Hepatocyte (in vitro differentiated cells): Measurements from ENCODE around the gene TFDP2. TPM values are rescaled to one million over a fixed set of nuclear protein-coding genes. Genes with fewer than 3 reads are reported as not detected.

ENCODE experiments used
- DNase-seq: peaks from one replicate; pipeline ENCODE4 v3.0.0-alpha.2; 2016; ENCODE audit warnings: low spot score
- H2AFZ ChIP-seq: fragments of 200-600 bp; sonication (generic); 2 replicates; pipeline ENCODE4 v1.6.0; 2016; ENCODE audit warnings: antibody characterized with exemption, mild to moderate bottlenecking
- H3K27ac ChIP-seq: fragments of 200-600 bp; sonication (generic); 2 replicates; pipeline ENCODE4 v1.5.1; 2016; ENCODE audit warnings: mild to moderate bottlenecking
- H3K27me3 ChIP-seq: fragments of 200-600 bp; sonication (generic); 2 replicates; pipeline ENCODE4 v1.6.1; 2016
- H3K36me3 ChIP-seq: fragments of 200-600 bp; sonication (generic); replicated peaks from 2 replicates; pipeline ENCODE4 v1.5.1; 2016; ENCODE audit warnings: low read depth; ENCODE audit not compliant: insufficient read depth
- H3K4me1 ChIP-seq: fragments of 200-600 bp; sonication (generic); 2 replicates; pipeline ENCODE4 v1.5.1; 2016; ENCODE audit warnings: mild to moderate bottlenecking, moderate library complexity; ENCODE audit not compliant: insufficient read depth
- H3K4me2 ChIP-seq: fragments of 200-600 bp; sonication (generic); 2 replicates; pipeline ENCODE4 v1.6.0; 2016
- H3K4me3 ChIP-seq: fragments of 200-600 bp; sonication (generic); 2 replicates; pipeline ENCODE4 v1.5.1; 2016; ENCODE audit warnings: mild to moderate bottlenecking
- H3K79me2 ChIP-seq: fragments of 200-600 bp; sonication (generic); 2 replicates; pipeline ENCODE4 v1.6.0; 2017; ENCODE audit warnings: mild to moderate bottlenecking
- H3K9me2 ChIP-seq: fragments of 200-600 bp; sonication (generic); replicated peaks from 2 replicates; pipeline ENCODE4 v1.6.0; 2017; ENCODE audit warnings: mild to moderate bottlenecking; ENCODE audit not compliant: insufficient read depth
- H3K9me3 ChIP-seq: fragments of 200-600 bp; sonication (generic); 2 replicates; pipeline ENCODE4 v1.5.1; 2016; ENCODE audit warnings: low read depth, mild to moderate bottlenecking
- H4K20me1 ChIP-seq: fragments of 200-600 bp; sonication (generic); 2 replicates; pipeline ENCODE4 v1.6.0; 2016; ENCODE audit warnings: mild to moderate bottlenecking; ENCODE audit not compliant: insufficient read depth, poor library complexity, severe bottlenecking
- CTCF ChIP-seq: fragments of 200-600 bp; sonication (generic); IDR thresholded peaks from 2 replicates; pipeline ENCODE4 v1.5.1; 2016; ENCODE audit warnings: antibody characterized with exemption, mild to moderate bottlenecking; ENCODE audit not compliant: poor library complexity
- EZH2 ChIP-seq: fragments of 200-600 bp; sonication (generic); IDR thresholded peaks from 2 replicates; pipeline ENCODE4 v1.6.1; 2016; ENCODE audit warnings: antibody characterized with exemption, mild to moderate bottlenecking, borderline replicate concordance
- EZH2phosphoT487 ChIP-seq: fragments of 200-600 bp; sonication (generic); IDR thresholded peaks from one replicate; pipeline ENCODE4 v1.6.1; 2018; ENCODE audit warnings: antibody characterized with exemption, mild to moderate bottlenecking, low read depth, moderate library complexity; ENCODE audit not compliant: unreplicated experiment, severe bottlenecking
- WGBS: methylation state at CpG from one replicate; pipeline ENCODE4 v1.1.6; 2016; ENCODE audit warnings: low lambda C conversion rate; ENCODE audit errors: missing lambda C conversion rate; 5-methylcytosine and 5-hydroxymethylcytosine counted together
- polyA plus RNA-seq: library from polyadenylated mRNA; unstranded; fragments of >200 nt; fragmentation: Nextera tagmentation; extraction: Ambion mirVana; gene quantifications from 2 replicates; pipeline ENCODE4 v1.2.1, GENCODE V29; 2016
- total RNA-seq: library from RNA; depleted of rRNA; stranded (reverse); fragments of >200 nt; gene quantifications from 2 replicates; pipeline ENCODE4 v1.2.3, GENCODE V29; 2014

The TFDP2 gene
- total and polyA plus RNA-seq, 2 experiments from 2014 or later: 57.6 to 61.6 TPM

GRCh38 chr3:141909408-141909807 is 239.9 kb downstream of the TFDP2 start:
- no peak for DNase-seq
- TF ChIP-seq CTCF: no peak
- no peak for TF ChIP-seq EZH2phosphoT487
- TF ChIP-seq EZH2: no peak
- no peaks in the 10 kb centered on the region for H3K9me3 ChIP-seq
- no peaks in the 10 kb centered on the region for H3K79me2 ChIP-seq
- H3K9me2 ChIP-seq: no peaks in the 10 kb centered on the region
- H3K36me3 ChIP-seq: no peaks in the 10 kb centered on the region
- H2AFZ ChIP-seq: no peak overlapping the region
- no peak overlapping the region for H3K4me2 ChIP-seq
- H3K27me3 ChIP-seq: no peaks in the 10 kb centered on the region
- H4K20me1 ChIP-seq: no peaks in the 10 kb centered on the region
- no peaks in the 10 kb centered on the region for H3K4me1 ChIP-seq
- H3K4me3 ChIP-seq: no peak overlapping the region
- H3K27ac ChIP-seq: no peak overlapping the region

- Histone ChIP-seq H3K36me3 (no peaks in the 10 kb centered on the region), H3K27me3 (no peaks in the 10 kb centered on the region), H3K4me3 (no peak overlapping the region), H4K20me1 (no peaks in the 10 kb centered on the region), H3K4me2 (no peak overlapping the region), H3K79me2 (peaks cover 26% of the 10 kb centered on the region), H3K27ac (no peak overlapping the region), H3K9me3 (no peaks in the 10 kb centered on the region), H3K9me2 (no peaks in the 10 kb centered on the region), H3K4me1 (no peaks in the 10 kb centered on the region), H2AFZ (no peak overlapping the region)
- WGBS: 94% methylated on average over 2 of the region's 2 CpGs
- DNase-seq: no peak
- no peak for TF ChIP-seq CTCF
- TF ChIP-seq EZH2phosphoT487: no peak
- no peak for TF ChIP-seq EZH2
Measured at GRCh38 chr3:141905129-141905528, 244.2 kb downstream of the TFDP2 start.

- Histone ChIP-seq H3K4me1 (no peaks in the 10 kb centered on the region), H3K79me2 (peaks cover 32% of the 10 kb centered on the region), H2AFZ (no peak overlapping the region), H3K27ac (no peak overlapping the region), H3K27me3 (no peaks in the 10 kb centered on the region), H3K4me2 (no peak overlapping the region), H3K36me3 (no peaks in the 10 kb centered on the region), H3K4me3 (no peak overlapping the region), H4K20me1 (no peaks in the 10 kb centered on the region), H3K9me2 (no peaks in the 10 kb centered on the region), H3K9me3 (no peaks in the 10 kb centered on the region)
- TF ChIP-seq CTCF: no peak
- no peak for TF ChIP-seq EZH2
- no peak for TF ChIP-seq EZH2phosphoT487
- WGBS: 92% methylated on average over 4 of the region's 4 CpGs
- no peak for DNase-seq
Measured at GRCh38 chr3:141904203-141904602, 245.1 kb downstream of the TFDP2 start.

- Histone ChIP-seq H3K4me1 (no peaks in the 10 kb centered on the region), H3K27ac (no peak overlapping the region), H3K9me2 (no peaks in the 10 kb centered on the region), H2AFZ (no peak overlapping the region), H3K4me3 (no peak overlapping the region), H3K27me3 (no peaks in the 10 kb centered on the region), H4K20me1 (no peaks in the 10 kb centered on the region), H3K36me3 (no peaks in the 10 kb centered on the region), H3K79me2 (peaks cover 55% of the 10 kb centered on the region), H3K4me2 (no peak overlapping the region), H3K9me3 (no peaks in the 10 kb centered on the region)
- no peak for DNase-seq
- TF ChIP-seq EZH2: no peak
- no peak for TF ChIP-seq EZH2phosphoT487
- TF ChIP-seq CTCF: no peak
- 86% methylated on average over 2 of the region's 2 CpGs for WGBS
Measured at GRCh38 chr3:141901914-141902313, 247.4 kb downstream of the TFDP2 start.
